Measurements from ENCODE around the gene WDR33.

Gene WDR33

GRCh38 chr2:127683056-127683455 lies 127.9 kb downstream of the WDR33 start:
- no peak overlapping the region for H3K4me3 ChIP-seq (ENCODE audit: low read length)
- no peaks in the 10 kb centered on the region for H3K9me3 ChIP-seq (ENCODE audit: low read length)
- H2AFZ ChIP-seq (ENCODE audit: low read depth, low read length): no peak overlapping the region
- peaks cover 20% of the 10 kb centered on the region for H3K27me3 ChIP-seq (ENCODE audit: insufficient read depth, low read length)
- no peaks in the 10 kb centered on the region for H3K36me3 ChIP-seq (ENCODE audit: insufficient read depth, low read length)
- peaks cover 5% of the 10 kb centered on the region for H3K4me1 ChIP-seq (ENCODE audit: insufficient read depth, low read length)

GRCh38 chr2:127681976-127682857 lies 128.8 kb downstream of the WDR33 start:
- Histone ChIP-seq H3K36me3 (ENCODE audit: insufficient read depth, low read length) (no peaks in the 10 kb centered on the region), H3K4me1 (ENCODE audit: insufficient read depth, low read length) (peaks cover 5% of the 10 kb centered on the region), H3K27me3 (ENCODE audit: insufficient read depth, low read length) (peaks cover 27% of the 10 kb centered on the region), H2AFZ (ENCODE audit: low read depth, low read length) (no peak overlapping the region), H3K9me3 (ENCODE audit: low read length) (no peaks in the 10 kb centered on the region), H3K4me3 (ENCODE audit: low read length) (no peak overlapping the region)

- Histone ChIP-seq H3K4me3 (ENCODE audit: low read length) (no peak overlapping the region), H3K9me3 (ENCODE audit: low read length) (no peaks in the 10 kb centered on the region), H3K36me3 (ENCODE audit: insufficient read depth, low read length) (no peaks in the 10 kb centered on the region), H3K27me3 (ENCODE audit: insufficient read depth, low read length) (peaks cover 35% of the 10 kb centered on the region), H2AFZ (ENCODE audit: low read depth, low read length) (no peak overlapping the region), H3K4me1 (ENCODE audit: insufficient read depth, low read length) (peaks cover 5% of the 10 kb centered on the region)
Measured at GRCh38 chr2:127681288-127681804, 129.6 kb downstream of the WDR33 start.

GRCh38 chr2:127680706-127681287 lies 130.2 kb downstream of the WDR33 start:
- Histone ChIP-seq H3K4me1 (ENCODE audit: insufficient read depth, low read length) (peaks cover 9% of the 10 kb centered on the region), H3K9me3 (ENCODE audit: low read length) (no peaks in the 10 kb centered on the region), H2AFZ (ENCODE audit: low read depth, low read length) (no peak overlapping the region), H3K27me3 (ENCODE audit: insufficient read depth, low read length) (peaks cover 35% of the 10 kb centered on the region), H3K36me3 (ENCODE audit: insufficient read depth, low read length) (no peaks in the 10 kb centered on the region), H3K4me3 (ENCODE audit: low read length) (no peak overlapping the region)

DNA sequence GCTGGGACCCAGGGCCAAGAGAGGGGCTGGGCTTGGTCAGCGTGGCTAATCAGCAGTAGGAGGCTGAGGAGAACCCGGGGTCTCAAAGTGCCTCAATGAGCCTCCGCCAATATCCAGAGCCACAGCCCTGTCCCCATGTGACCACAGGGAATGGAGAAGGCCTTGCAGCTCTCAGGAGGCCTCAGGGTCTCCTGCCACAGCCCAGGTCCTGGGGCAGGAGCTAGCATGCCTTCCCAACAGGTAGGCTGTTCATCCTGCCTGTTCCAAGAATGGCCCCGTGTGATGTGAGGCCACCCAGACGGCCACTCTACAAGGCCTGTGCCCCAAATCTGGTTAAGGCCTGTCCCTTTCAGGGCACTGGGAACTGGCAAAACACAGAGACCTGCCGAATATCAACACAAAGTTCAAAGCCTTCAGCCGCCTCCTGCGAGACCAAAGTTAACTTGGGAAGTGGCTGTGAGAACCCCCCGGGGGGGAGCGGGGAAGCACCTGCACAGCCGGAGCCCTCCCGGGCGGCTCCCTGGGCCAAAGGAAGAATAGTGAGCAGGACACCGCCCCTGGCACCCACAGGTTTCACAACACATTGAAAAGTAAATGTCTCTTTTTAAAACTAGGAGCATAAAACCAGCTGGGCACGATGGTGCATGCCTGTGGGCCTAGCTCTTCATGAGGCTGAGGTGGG lies 131.2 kb downstream of the WDR33 start:
- Histone ChIP-seq H3K9me3 (ENCODE audit: low read length) (no peaks in the 10 kb centered on the region), H3K27me3 (ENCODE audit: insufficient read depth, low read length) (peaks cover 36% of the 10 kb centered on the region), H3K4me3 (ENCODE audit: low read length) (no peak overlapping the region), H3K36me3 (ENCODE audit: insufficient read depth, low read length) (no peaks in the 10 kb centered on the region), H3K4me1 (ENCODE audit: insufficient read depth, low read length) (peaks cover 12% of the 10 kb centered on the region), H2AFZ (ENCODE audit: low read depth, low read length) (no peak overlapping the region)

DNA sequence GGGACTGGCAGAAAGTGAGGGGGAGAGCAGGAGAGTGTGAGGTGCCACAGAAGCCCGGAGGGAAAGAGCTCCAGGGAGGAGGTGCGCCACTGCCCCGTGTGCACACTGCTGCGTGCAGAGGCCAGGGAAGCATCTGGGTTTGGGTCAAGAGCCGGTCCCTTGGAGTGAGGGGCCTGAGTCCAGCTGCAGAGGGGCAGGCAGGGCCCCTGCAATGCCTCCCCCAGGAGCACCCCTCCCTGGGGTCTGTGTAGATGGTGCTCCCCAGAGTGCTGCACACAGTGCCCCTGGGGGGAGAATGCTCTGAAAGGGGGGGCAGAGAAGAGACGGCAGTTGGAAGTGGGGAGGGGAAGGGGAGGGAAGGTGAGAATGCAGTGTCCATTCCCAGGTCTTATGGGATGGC lies 132.0 kb downstream of the WDR33 start:
- no peaks in the 10 kb centered on the region for H3K9me3 ChIP-seq (ENCODE audit: low read length)
- peaks cover 44% of the 10 kb centered on the region for H3K27me3 ChIP-seq (ENCODE audit: insufficient read depth, low read length)
- H3K4me1 ChIP-seq (ENCODE audit: insufficient read depth, low read length): peaks cover 17% of the 10 kb centered on the region
- H3K4me3 ChIP-seq (ENCODE audit: low read length): no peak overlapping the region
- no peaks in the 10 kb centered on the region for H3K36me3 ChIP-seq (ENCODE audit: insufficient read depth, low read length)
- no peak overlapping the region for H2AFZ ChIP-seq (ENCODE audit: low read depth, low read length)

GRCh38 chr2:127678531-127678930 lies 132.4 kb downstream of the WDR33 start:
- H3K27me3 ChIP-seq (ENCODE audit: insufficient read depth, low read length): peaks cover 48% of the 10 kb centered on the region
- H3K4me3 ChIP-seq (ENCODE audit: low read length): no peak overlapping the region
- no peak overlapping the region for H2AFZ ChIP-seq (ENCODE audit: low read depth, low read length)
- no peaks in the 10 kb centered on the region for H3K36me3 ChIP-seq (ENCODE audit: insufficient read depth, low read length)
- H3K9me3 ChIP-seq (ENCODE audit: low read length): no peaks in the 10 kb centered on the region
- peaks cover 17% of the 10 kb centered on the region for H3K4me1 ChIP-seq (ENCODE audit: insufficient read depth, low read length)

DNA sequence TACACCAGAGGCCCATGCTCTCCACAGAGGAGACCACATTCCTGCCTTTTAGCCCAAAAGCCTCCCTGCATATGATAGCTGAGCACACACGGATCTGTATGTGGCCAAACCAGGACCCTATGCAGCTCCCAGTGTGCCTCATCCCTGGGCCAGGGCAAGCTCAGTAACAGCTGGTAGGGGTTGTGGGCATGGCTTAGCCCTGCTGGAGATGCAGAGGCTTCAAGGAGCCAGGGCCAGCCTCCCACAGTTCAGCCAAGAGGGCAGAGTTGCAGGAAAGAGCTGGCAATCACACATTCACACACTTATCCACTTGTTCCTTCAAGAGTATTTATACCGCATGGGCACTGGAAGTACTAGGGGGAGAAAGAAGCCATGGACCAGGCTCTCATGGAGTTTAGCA lies 134.1 kb downstream of the WDR33 start:
- peaks cover 65% of the 10 kb centered on the region for H3K27me3 ChIP-seq (ENCODE audit: insufficient read depth, low read length)
- peaks cover 17% of the 10 kb centered on the region for H3K4me1 ChIP-seq (ENCODE audit: insufficient read depth, low read length)
- H3K36me3 ChIP-seq (ENCODE audit: insufficient read depth, low read length): no peaks in the 10 kb centered on the region
- H2AFZ ChIP-seq (ENCODE audit: low read depth, low read length): no peak overlapping the region
- H3K4me3 ChIP-seq (ENCODE audit: low read length): no peak overlapping the region
- H3K9me3 ChIP-seq (ENCODE audit: low read length): no peaks in the 10 kb centered on the region

- Histone ChIP-seq H3K4me1 (ENCODE audit: insufficient read depth, low read length) (peaks cover 12% of the 10 kb centered on the region), H2AFZ (ENCODE audit: low read depth, low read length) (peak within 1 kb of the TSS; percentile 70), H3K27me3 (ENCODE audit: insufficient read depth, low read length) (peaks cover 71% of the 10 kb centered on the region), H3K4me3 (ENCODE audit: low read length) (peak within 1 kb of the TSS; percentile 47), H3K9me3 (ENCODE audit: low read length) (no peaks in the 10 kb centered on the region), H3K36me3 (ENCODE audit: insufficient read depth, low read length) (no peaks in the 10 kb centered on the region)
Measured at GRCh38 chr2:127675331-127676261, 135.4 kb downstream of the WDR33 start, which contains the start of gene LIMS2. Gene LIMS2 (minus strand): TSS chr2:127675530. CDS start chr2:127675024, 506 bp downstream.

- H3K4me1 ChIP-seq (ENCODE audit: insufficient read depth, low read length): peaks cover 12% of the 10 kb centered on the region
- H3K36me3 ChIP-seq (ENCODE audit: insufficient read depth, low read length): no peaks in the 10 kb centered on the region
- no peak overlapping the region for H2AFZ ChIP-seq (ENCODE audit: low read depth, low read length)
- H3K9me3 ChIP-seq (ENCODE audit: low read length): no peaks in the 10 kb centered on the region
- H3K27me3 ChIP-seq (ENCODE audit: insufficient read depth, low read length): peaks cover 65% of the 10 kb centered on the region
- peak overlapping the region; percentile 28 for H3K4me3 ChIP-seq (ENCODE audit: low read length)
Measured at GRCh38 chr2:127674241-127675209, 136.4 kb downstream of the WDR33 start.

DNA sequence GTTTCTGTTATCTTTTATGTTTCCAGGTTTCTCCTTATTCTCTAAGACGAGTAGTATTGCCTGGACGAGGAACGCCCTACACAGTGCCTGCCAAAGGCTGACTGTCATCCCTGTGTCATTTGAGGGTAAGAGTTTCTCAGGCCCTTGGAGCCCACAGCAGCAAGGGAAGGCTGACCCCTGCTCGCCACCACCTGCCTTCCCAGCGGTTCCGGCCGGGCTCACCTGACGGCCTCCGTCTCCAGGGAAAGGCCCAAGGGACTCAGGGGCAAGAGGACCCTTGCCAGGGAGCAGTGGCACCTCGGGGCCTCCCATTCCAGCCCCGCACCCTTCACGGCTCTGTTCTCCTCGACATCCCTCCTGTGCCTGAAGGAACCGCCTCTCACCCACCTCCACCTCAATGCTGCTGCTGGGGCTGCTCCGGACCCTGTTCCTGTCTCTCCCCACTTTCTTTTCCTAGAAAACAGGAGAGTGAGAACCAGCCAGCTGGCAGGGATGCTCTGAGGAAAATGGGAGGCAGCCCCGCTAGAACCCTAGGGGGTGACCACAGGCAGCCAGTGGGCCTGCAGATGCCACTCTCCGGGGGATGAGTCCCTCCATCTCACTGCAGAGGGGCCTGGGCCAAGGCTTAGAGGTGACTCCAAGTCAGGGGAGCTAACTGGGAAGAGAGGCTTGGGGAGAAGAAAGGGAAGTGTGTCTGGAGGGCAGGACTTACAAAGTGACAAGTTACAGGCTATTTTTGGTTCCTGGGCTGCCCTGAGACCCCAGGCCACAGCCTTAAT lies 137.5 kb downstream of the WDR33 start:
- H3K4me1 ChIP-seq (ENCODE audit: insufficient read depth, low read length): peaks cover 12% of the 10 kb centered on the region
- H3K9me3 ChIP-seq (ENCODE audit: low read length): no peaks in the 10 kb centered on the region
- H3K27me3 ChIP-seq (ENCODE audit: insufficient read depth, low read length): peaks cover 55% of the 10 kb centered on the region
- H3K4me3 ChIP-seq (ENCODE audit: low read length): no peak overlapping the region
- H2AFZ ChIP-seq (ENCODE audit: low read depth, low read length): no peak overlapping the region
- H3K36me3 ChIP-seq (ENCODE audit: insufficient read depth, low read length): no peaks in the 10 kb centered on the region

Data from neuron (in vitro differentiated cells).